ENCODE data around the gene LIN7B. TPM values are rescaled to one million over a fixed set of nuclear protein-coding genes. Genes with fewer than 3 reads are reported as not detected.

The LIN7B gene
- total and polyA plus RNA-seq, 2 of the 13 experiments (the other 11 are each of a cell fraction or from before 2014, with no cell fraction given) = 5.3 to 7.6 TPM

- TF ChIP-seq ZBTB40 (IDR thresholded peaks at IDR 0.05) = no peak
- no peak; the same call in 1 of the 2 replicates for TF ChIP-seq ZBTB40 (CRISPR knock-in tag; IDR thresholded peaks at IDR 0.05)
- TF ChIP-seq ESRRA (CRISPR knock-in tag; IDR thresholded peaks at IDR 0.05; ENCODE audit: low read depth) = no peak
- no peak for TF ChIP-seq HOXA9 (CRISPR knock-in tag; IDR thresholded peaks at IDR 0.05; ENCODE audit: borderline replicate concordance)
- no peak; the same call in 1 of the 2 replicates for TF ChIP-seq ARID5B (CRISPR knock-in tag; IDR thresholded peaks at IDR 0.05)
- TF ChIP-seq ZNF44 (CRISPR knock-in tag; IDR thresholded peaks at IDR 0.05) = no peak
- no peak for TF ChIP-seq SRSF1 (optimal IDR thresholded peaks at IDR 0.05; ENCODE audit: low read depth, low read length)
- TF ChIP-seq PRDM15 (CRISPR knock-in tag; IDR thresholded peaks at IDR 0.05) = no peak
- TF ChIP-seq KDM5B (CRISPR knock-in tag; IDR thresholded peaks at IDR 0.05; ENCODE audit: borderline replicate concordance) = no peak
- TF ChIP-seq ZNF724P (CRISPR knock-in tag; IDR thresholded peaks at IDR 0.05; ENCODE audit: borderline replicate concordance) = no peak
- no peak for TF ChIP-seq GATA4 (IDR thresholded peaks at IDR 0.05; ENCODE audit: borderline replicate concordance, low read depth)
- TF ChIP-seq ZNF256 (CRISPR knock-in tag; conservative IDR thresholded peaks at IDR 0.05) = no peak
These were observed 627 bp downstream of the LIN7B start (continued) for GRCh38 chr19:49114630-49115363.

Measured in HepG2 (cell line).